CD4-positive, alpha-beta memory T cell (primary cell): ENCODE data around the gene OSBP. TPM values are rescaled to one million over a fixed set of nuclear protein-coding genes. Genes with fewer than 3 reads are reported as not detected.
"Not testable (repeated sequence)": the region's sequence is repeated elsewhere in the genome, so short reads cannot be mapped to it uniquely, and the experiment has no call there.

Source experiments
- CTCF ChIA-PET: fragments of 350-600 bp; sonication (Branson Sonifier 250); formaldehyde crosslinking; loops from one replicate; lab custom pipeline; 2021; ENCODE audit warnings: inconsistent platforms; ENCODE audit not compliant: partially characterized antibody; lab: Charles Lee
- POLR2A ChIA-PET: fragments of 350-600 bp; sonication (Branson Sonifier 250); formaldehyde crosslinking; loops from one replicate; lab custom pipeline; 2021; ENCODE audit not compliant: partially characterized antibody; lab: Charles Lee
- DNase-seq, 5 donors: peaks; one replicate each; pipeline versions ENCODE4 v3.0.0 to v3.0.0-alpha.2; 2020 to 2022; ENCODE audit warnings: mixed read lengths in 1 of 5
- H3K27ac ChIP-seq: one replicate; pipeline ENCODE4 v1.7.0; 2013; ENCODE audit warnings: low read depth, low read length
- H3K27me3 ChIP-seq: 2 replicates; pipeline ENCODE4 v1.7.0; 2013; ENCODE audit warnings: mild to moderate bottlenecking, low read length, moderate library complexity; ENCODE audit not compliant: insufficient read depth
- H3K36me3 ChIP-seq: 2 replicates; pipeline ENCODE4 v1.7.0; 2013; ENCODE audit warnings: mild to moderate bottlenecking, low read length, moderate library complexity; ENCODE audit not compliant: insufficient read depth
- H3K4me1 ChIP-seq: 2 replicates; pipeline ENCODE4 v1.7.0; 2013; ENCODE audit warnings: mild to moderate bottlenecking, low read length, moderate library complexity; ENCODE audit not compliant: insufficient read depth
- H3K4me3 ChIP-seq, 2 donors: one replicate each; pipeline ENCODE4 v1.7.0; 2013; ENCODE audit warnings: low read length in 2 of 2, mild to moderate bottlenecking in 1 of 2
- H3K9me3 ChIP-seq, 2 donors: one replicate each; pipeline ENCODE4 v1.7.0; 2013; ENCODE audit warnings: low read length in 2 of 2, control low read depth in 1 of 2; ENCODE audit not compliant: control insufficient read depth in 1 of 2
- H3K27ac Mint-ChIP-seq, 7 donors: one replicate each; pipeline ENCODE4 v1.8.0; 2020 to 2021; ENCODE audit warnings: mixed read lengths in 7 of 7, mild to moderate bottlenecking in 6 of 7, inconsistent platforms in 3 of 7, moderate library complexity in 3 of 7
- H3K27me3 Mint-ChIP-seq, 2 donors: one replicate each; pipeline ENCODE4 v1.8.0; 2020 to 2021; ENCODE audit warnings: mixed read lengths in 2 of 2
- H3K36me3 Mint-ChIP-seq, 2 donors: one replicate each; pipeline ENCODE4 v1.8.0; 2020 to 2021; ENCODE audit warnings: mixed read lengths in 2 of 2, inconsistent platforms in 1 of 2, mild to moderate bottlenecking in 1 of 2
- H3K4me1 Mint-ChIP-seq, 4 donors: one replicate each; pipeline ENCODE4 v1.8.0; 2020 to 2021; ENCODE audit warnings: mixed read lengths in 4 of 4, mild to moderate bottlenecking in 1 of 4
- H3K4me3 Mint-ChIP-seq, 8 donors: one replicate each; pipeline ENCODE4 v1.8.0; 2020 to 2021; ENCODE audit warnings: mixed read lengths in 8 of 8, mild to moderate bottlenecking in 7 of 8, moderate library complexity in 6 of 8, inconsistent platforms in 3 of 8
- H3K9me3 Mint-ChIP-seq, 8 donors: one replicate each; pipeline ENCODE4 v1.8.0; 2020 to 2021; ENCODE audit warnings: mixed read lengths in 8 of 8, mild to moderate bottlenecking in 5 of 8, inconsistent platforms in 3 of 8, moderate library complexity in 1 of 8
- intact Hi-C: fragments of 100-400 bp; cut with micrococcal nuclease; formaldehyde crosslinking; loops from one replicate; pipeline ENCODE4 v1.15.1; 2023
- polyA plus RNA-seq, 2 donors: library from polyadenylated mRNA; unstranded; fragments of 300-500 nt; fragmentation: Illumina TruSeq; gene quantifications; one replicate each; pipeline ENCODE4 v1.2.3, GENCODE V29; 2021
- total RNA-seq, 2 experiments: library from RNA; stranded (reverse); gene quantifications; one replicate each; pipeline ENCODE4 v1.2.3, GENCODE V29; 2021

OSBP gene
- total and polyA plus RNA-seq, 4 experiments from 2014 or later = 17.4 to 55.6 (median 48.4) TPM

DNA sequence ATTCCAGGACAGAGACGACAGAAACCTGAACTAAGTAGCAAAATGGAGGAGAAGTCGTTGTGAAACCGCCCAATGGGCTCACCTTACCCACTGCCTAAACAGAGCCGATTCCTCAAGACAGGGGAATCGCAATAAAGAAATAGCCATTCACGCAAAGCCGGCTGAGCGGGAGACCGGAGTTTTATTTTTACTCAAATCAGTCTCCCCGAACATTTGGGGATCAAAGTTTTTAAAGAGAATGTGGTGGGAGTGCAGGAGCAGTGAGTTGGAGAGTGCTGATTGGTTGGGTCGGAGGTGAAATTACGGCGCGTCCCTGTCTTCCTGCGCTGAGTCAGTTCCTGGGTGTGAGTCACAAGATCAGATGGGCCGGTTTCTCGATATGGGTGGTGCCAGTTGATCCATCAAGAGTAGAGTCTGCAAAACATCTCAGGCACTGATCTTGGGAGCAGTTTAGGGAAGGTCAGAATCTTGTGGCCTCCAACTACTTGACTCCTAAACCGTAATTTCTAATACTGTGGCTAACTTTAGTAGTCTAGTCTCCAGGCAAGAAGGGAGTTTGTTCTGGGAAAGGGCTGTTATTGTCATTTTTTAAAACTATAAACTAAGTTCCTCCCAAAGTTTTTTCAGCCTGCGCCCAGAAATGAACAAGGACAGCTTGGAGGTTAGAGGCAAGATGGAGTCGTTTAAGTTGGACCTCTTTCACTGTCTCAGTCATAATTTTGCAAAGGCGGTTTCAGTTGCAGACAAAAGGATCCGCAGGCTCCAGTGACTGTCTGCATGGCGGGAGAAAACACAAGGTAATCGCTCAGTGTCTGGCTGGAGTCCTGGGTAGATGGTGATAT is 70.2 kb downstream of the OSBP start:
- H3K36me3 ChIP-seq = no peaks in the 10 kb centered on the region
- CTCF ChIA-PET = no interaction called here
- Mint-ChIP-seq H3K9me3 (peaks cover 0 to 4% (median 0%) of the 10 kb centered on the region in 8 donors), H3K27ac (no peak overlapping the region), H3K36me3 (peaks cover 0 to 3% of the 10 kb centered on the region in 2 donors), H3K4me1 (peaks cover 5 to 15% (median 7%) of the 10 kb centered on the region in 4 donors), H3K4me3 (peak overlapping the region in 5 of 8 donors; percentile 7 to 47 (median 24)), H3K27me3 (peaks cover 0 to under 1% of the 10 kb centered on the region in 2 donors)
- no peaks in the 10 kb centered on the region for H3K27me3 ChIP-seq
- POLR2A ChIA-PET = no interaction called here
- H3K4me3 ChIP-seq = no peak overlapping the region
- H3K4me1 ChIP-seq = peaks cover 5% of the 10 kb centered on the region
- intact Hi-C loops = no loop called here
- H3K27ac ChIP-seq = no peak overlapping the region
- no peak for DNase-seq
- H3K9me3 ChIP-seq = no peaks in the 10 kb centered on the region

DNA sequence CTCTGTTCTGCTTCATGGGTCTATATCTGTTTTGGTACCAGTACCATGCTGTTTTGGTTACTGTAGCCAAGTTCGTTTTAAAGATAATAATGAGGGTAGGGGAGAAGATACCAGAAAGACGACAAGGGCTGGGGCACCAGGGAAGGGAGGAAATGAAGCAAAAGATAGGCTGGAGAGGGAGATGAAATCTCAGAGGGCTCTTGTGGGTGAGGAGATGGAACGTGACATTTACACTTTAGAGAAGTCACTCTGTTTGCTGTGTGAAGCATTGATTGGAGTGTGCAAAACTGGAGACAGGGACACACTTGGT is 70.8 kb downstream of the OSBP start:
- intact Hi-C loops = no loop called here
- H3K36me3 ChIP-seq = no peaks in the 10 kb centered on the region
- POLR2A ChIA-PET = no interaction called here
- H3K4me3 ChIP-seq = no peak overlapping the region
- no peaks in the 10 kb centered on the region for H3K27me3 Mint-ChIP-seq
- H3K4me1 ChIP-seq = peaks cover 5% of the 10 kb centered on the region
- CTCF ChIA-PET = no interaction called here
- H3K27ac ChIP-seq = no peak overlapping the region
- H3K9me3 ChIP-seq = no peaks in the 10 kb centered on the region
- H3K27me3 ChIP-seq = no peaks in the 10 kb centered on the region
- H3K27ac Mint-ChIP-seq = peak overlapping the region in 2 of 7 donors; percentile 10 to 11
- H3K4me3 Mint-ChIP-seq = peak overlapping the region in 3 of 8 donors; percentile 7 to 24 (median 13)
- H3K4me1 Mint-ChIP-seq = peaks cover 5 to 11% (median 5%) of the 10 kb centered on the region in 4 donors
- H3K36me3 Mint-ChIP-seq = no peaks in the 10 kb centered on the region
- no peak for DNase-seq
- H3K9me3 Mint-ChIP-seq = peaks cover 0 to 2% (median 0%) of the 10 kb centered on the region in 8 donors

DNA sequence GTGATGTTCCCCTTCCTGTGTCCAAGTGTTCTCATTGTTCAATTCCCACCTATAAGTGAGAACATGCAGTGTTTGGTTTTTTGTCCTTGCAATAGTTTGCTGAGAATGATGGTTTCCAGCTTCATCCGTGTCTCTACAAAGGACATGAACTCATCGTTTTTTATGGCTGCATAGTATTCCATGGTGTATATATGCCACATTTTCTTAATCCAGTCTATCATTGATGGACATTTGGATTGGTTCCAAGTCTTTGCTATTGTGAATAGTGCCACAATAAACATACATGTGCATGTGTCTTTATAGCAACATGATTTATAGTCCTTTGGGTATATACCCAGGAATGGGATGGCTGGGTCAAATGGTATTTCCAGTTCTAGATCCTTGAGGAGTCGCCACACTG is 71.9 kb downstream of the OSBP start:
- DNase-seq, CTCF ChIA-PET, H3K9me3 ChIP-seq, H3K27me3 Mint-ChIP-seq, H3K27ac ChIP-seq, H3K4me3 ChIP-seq, H3K4me3 Mint-ChIP-seq, H3K36me3 ChIP-seq, H3K9me3 Mint-ChIP-seq, H3K27ac Mint-ChIP-seq, H3K4me1 ChIP-seq, H3K4me1 Mint-ChIP-seq, POLR2A ChIA-PET, H3K36me3 Mint-ChIP-seq, H3K27me3 ChIP-seq, intact Hi-C loops: not testable (repeated sequence)

DNA sequence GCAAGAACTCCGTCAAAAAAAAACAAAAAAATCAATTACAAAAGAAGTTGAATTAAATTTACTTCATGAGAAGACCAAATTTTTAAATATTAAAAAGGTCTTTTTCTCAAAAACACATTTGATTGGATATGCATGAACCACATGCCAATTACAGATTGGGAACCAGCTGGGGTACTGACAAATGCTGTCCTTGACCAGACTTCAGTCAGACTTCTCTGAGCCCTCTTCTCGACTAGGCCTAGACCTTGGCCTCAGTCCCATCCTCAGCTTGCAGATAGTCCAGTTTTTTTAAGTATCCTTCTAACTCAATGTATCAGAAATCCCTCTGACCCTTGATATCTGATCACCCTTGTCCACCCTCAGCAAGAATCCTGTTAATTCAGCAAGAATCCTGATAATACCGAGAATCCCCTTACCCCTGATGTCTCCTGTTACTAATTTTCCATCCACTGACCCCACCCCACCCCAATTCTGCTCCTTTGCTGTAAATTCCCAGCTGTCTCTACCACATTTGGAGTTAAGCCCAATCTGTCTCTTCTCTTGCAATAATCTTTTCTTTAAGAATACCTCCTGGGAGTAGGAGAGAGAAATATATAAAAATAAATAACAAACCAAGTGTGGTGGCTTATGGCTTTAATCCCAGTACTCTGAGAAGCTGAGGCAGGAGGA is 73.3 kb downstream of the OSBP start:
- Mint-ChIP-seq H3K27me3 (no peaks in the 10 kb centered on the region), H3K9me3 (peaks cover 0 to 2% (median 0%) of the 10 kb centered on the region in 8 donors), H3K27ac (no peak overlapping the region), H3K36me3 (no peaks in the 10 kb centered on the region), H3K4me1 (peaks cover 4 to 9% (median 5%) of the 10 kb centered on the region in 4 donors), H3K4me3 (no peak overlapping the region)
- intact Hi-C loops = no loop called here
- no peaks in the 10 kb centered on the region for H3K27me3 ChIP-seq
- H3K27ac ChIP-seq = no peak overlapping the region
- ChIA-PET POLR2A (interaction anchor here (0.7 to 1.7 kb wide), 3 partner anchors 12 to 74 kb away, joined by 3 to 4 read pairs (median 3); partner anchors contain the start of gene OSBP), CTCF (interaction anchor here (0.6 kb wide), 1 partner anchor 58 kb away, joined by 3 read pairs; no protein-coding TSS in a partner anchor)
- no peaks in the 10 kb centered on the region for H3K36me3 ChIP-seq
- H3K4me1 ChIP-seq = peaks cover 4% of the 10 kb centered on the region
- H3K9me3 ChIP-seq = no peaks in the 10 kb centered on the region
- DNase-seq = no peak
- no peak overlapping the region for H3K4me3 ChIP-seq

DNA sequence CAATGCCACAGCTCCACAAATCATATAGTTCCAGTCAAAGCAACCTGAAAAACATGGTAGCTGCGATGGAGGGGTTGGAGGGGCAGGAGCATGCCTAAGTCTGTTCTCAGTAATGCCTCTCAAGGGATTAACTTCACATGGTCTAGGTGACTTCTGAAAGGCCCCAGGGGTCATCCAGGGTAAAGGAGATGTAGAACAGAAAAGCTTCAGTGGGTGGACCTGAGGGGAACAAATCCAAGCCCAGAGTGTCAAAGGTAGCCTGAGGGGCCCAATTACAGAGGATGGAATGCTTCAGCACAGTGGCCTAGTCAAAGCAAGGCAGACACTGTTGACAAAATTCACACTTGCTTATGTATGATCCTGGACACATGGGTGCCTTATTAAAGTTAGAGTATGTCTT is 80.9 kb downstream of the OSBP start:
- DNase-seq = no peak
- Histone ChIP-seq H3K36me3 (no peaks in the 10 kb centered on the region), H3K4me3 (no peak overlapping the region), H3K9me3 (no peaks in the 10 kb centered on the region), H3K27me3 (no peaks in the 10 kb centered on the region), H3K4me1 (peaks cover 11% of the 10 kb centered on the region), H3K27ac (no peak overlapping the region)
- Mint-ChIP-seq H3K27ac (peak overlapping the region in 1 of 7 donors; percentile 60), H3K4me3 (no peak overlapping the region), H3K27me3 (peaks cover 4 to 5% of the 10 kb centered on the region in 2 donors), H3K9me3 (no peaks in the 10 kb centered on the region), H3K36me3 (no peaks in the 10 kb centered on the region), H3K4me1 (peaks cover 4 to 14% (median 8%) of the 10 kb centered on the region in 4 donors)
- intact Hi-C loops = no loop called here
- ChIA-PET POLR2A (no interaction called here), CTCF (interaction anchor here (0.6 to 0.7 kb wide), 2 partner anchors 25 to 146 kb away, joined by 3 to 4 read pairs; no protein-coding TSS in a partner anchor)

DNA sequence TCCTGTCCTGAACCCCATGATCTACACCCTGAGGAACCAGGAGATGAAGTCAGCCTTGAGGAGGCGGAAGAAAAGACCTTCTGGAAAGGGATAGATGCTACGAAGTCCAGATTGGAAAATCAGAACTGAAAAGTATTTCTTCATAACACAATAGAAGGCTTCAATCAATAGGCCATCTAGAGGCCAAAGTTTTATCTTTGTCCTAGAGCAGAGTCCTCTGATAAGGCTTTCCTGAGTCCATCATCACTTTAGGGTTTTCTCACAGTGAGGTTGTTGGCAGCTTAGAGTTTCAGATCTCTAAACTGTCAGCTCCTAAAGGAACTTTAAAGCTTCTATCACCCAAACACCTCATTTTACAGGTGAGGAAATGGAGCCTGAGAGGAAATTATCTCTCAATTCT is 83.0 kb downstream of the OSBP start:
- Mint-ChIP-seq H3K36me3 (no peaks in the 10 kb centered on the region), H3K4me3 (no peak overlapping the region), H3K27me3 (peaks cover 4 to 5% of the 10 kb centered on the region in 2 donors), H3K9me3 (no peaks in the 10 kb centered on the region), H3K4me1 (peaks cover 1 to 8% (median 4%) of the 10 kb centered on the region in 4 donors), H3K27ac (no peak overlapping the region)
- H3K4me3 ChIP-seq = no peak overlapping the region
- H3K9me3 ChIP-seq = no peaks in the 10 kb centered on the region
- H3K36me3 ChIP-seq = no peaks in the 10 kb centered on the region
- ChIA-PET POLR2A (no interaction called here), CTCF (no interaction called here)
- peaks cover 11% of the 10 kb centered on the region for H3K4me1 ChIP-seq
- DNase-seq = no peak
- intact Hi-C loops = no loop called here
- H3K27ac ChIP-seq = no peak overlapping the region
- H3K27me3 ChIP-seq = no peaks in the 10 kb centered on the region

DNA sequence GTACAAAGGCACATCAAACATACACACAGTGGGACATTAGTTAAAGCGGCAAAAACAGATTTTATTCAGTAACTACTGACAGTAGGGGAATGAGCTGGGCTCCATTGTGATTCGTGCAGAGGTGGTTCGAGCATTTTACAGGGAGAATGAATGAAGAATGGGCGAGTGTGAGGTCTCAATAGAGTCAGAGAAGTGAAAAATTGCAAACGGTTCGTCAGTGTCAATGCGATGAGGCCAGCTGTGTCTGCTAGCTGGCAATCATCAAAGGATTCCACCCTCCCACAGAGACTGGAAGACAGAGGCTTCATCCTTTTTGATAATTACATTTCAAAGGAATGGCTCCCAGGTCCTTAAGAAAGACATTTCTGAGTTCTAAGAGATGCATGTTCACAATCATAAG is 86.9 kb downstream of the OSBP start:
- Mint-ChIP-seq H3K4me3 (no peak overlapping the region), H3K4me1 (no peaks in the 10 kb centered on the region), H3K27me3 (peaks cover 4 to 11% of the 10 kb centered on the region in 2 donors), H3K36me3 (no peaks in the 10 kb centered on the region), H3K9me3 (no peaks in the 10 kb centered on the region), H3K27ac (no peak overlapping the region)
- no peak for DNase-seq
- H3K4me1 ChIP-seq = no peaks in the 10 kb centered on the region
- no peak overlapping the region for H3K4me3 ChIP-seq
- no peak overlapping the region for H3K27ac ChIP-seq
- CTCF ChIA-PET = interaction anchor here (1.5 kb wide), 1 partner anchor 9 kb away, joined by 7 read pairs; no protein-coding TSS in a partner anchor
- POLR2A ChIA-PET = no interaction called here
- no peaks in the 10 kb centered on the region for H3K27me3 ChIP-seq
- H3K36me3 ChIP-seq = no peaks in the 10 kb centered on the region
- intact Hi-C loops = no loop called here
- no peaks in the 10 kb centered on the region for H3K9me3 ChIP-seq
